ENCODE measurements around the gene BCL11B. TPM values are rescaled to one million over a fixed set of nuclear protein-coding genes. Genes with fewer than 3 reads are reported as not detected.
A peak's percentile ranks its signal among the peaks of the same experiment; 100 is the strongest.
"Not testable (repeated sequence)": the region's sequence is repeated elsewhere in the genome, so short reads cannot be mapped to it uniquely, and the experiment has no call there.

Gene BCL11B
- total and polyA plus RNA-seq, 5 donors from 2014 or later = 5.3 to 210 (median 5.6) TPM

DNA sequence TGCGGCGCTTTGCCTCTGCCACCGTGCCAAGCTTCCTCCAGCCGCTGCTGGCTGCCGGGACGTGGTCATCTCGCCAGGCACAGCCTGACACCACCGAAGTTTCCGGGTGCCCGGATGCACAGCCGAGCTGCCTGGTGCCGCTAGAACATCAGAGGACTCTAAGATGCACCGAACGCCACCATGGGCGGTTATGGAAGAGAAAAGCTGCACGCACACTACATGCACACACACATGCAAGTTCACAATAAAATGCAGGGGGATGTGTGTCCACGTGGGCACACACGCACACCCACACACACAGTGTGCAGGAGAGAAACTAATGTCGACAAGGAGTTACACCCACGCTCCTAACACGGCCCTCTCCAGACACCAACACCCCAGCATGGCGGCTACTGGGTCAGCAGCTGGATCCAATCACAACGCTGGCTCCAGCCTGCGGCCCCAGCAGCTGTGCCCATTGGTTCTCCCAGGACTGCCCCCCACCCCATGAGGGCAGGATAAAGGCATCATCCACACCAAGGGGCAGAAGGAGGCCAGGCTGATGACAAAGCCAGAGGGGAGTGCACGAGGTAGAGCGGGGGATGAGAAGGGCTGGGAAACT is 82.7 kb downstream of the BCL11B start:
- no peaks in the 10 kb centered on the region for H3K27me3 Mint-ChIP-seq
- H3K4me1 ChIP-seq (ENCODE audit: control insufficient read depth, insufficient read depth, low read length, poor library complexity, severe bottlenecking) = peaks cover 99% of the 10 kb centered on the region
- no peaks in the 10 kb centered on the region for H3K27me3 ChIP-seq (ENCODE audit: control insufficient read depth, insufficient read depth, low read length)
- peak overlapping the region; percentile 80 for H3K4me3 ChIP-seq (ENCODE audit: low read depth, low read length)
- H3K9me3 ChIP-seq (ENCODE audit: control insufficient read depth in 2 of 2, low read length in 2 of 2) = no peaks in the 10 kb centered on the region
- peak overlapping the region; percentile 88 to 96 (median 90) for H3K4me3 Mint-ChIP-seq
- peak overlapping the region; percentile 97 to 100 (median 99) for H3K27ac Mint-ChIP-seq
- ATAC-seq (ENCODE audit: low read depth in 2 of 2) (peak; percentile 43 to 44), DNase-seq (peak; percentile 34 to 83 (median 56))
- peak overlapping the region; percentile 92 for H3K27ac ChIP-seq (ENCODE audit: insufficient read depth, low read length, poor library complexity, severe bottlenecking)
- H3K4me1 Mint-ChIP-seq = peaks cover 54 to 97% (median 78%) of the 10 kb centered on the region in 4 donors
- H3K36me3 Mint-ChIP-seq = peaks cover 27% of the 10 kb centered on the region
- H3K9me3 Mint-ChIP-seq = no peaks in the 10 kb centered on the region
- H3K36me3 ChIP-seq (ENCODE audit: control insufficient read depth, insufficient read depth, low read length) = peaks cover 16% of the 10 kb centered on the region

DNA sequence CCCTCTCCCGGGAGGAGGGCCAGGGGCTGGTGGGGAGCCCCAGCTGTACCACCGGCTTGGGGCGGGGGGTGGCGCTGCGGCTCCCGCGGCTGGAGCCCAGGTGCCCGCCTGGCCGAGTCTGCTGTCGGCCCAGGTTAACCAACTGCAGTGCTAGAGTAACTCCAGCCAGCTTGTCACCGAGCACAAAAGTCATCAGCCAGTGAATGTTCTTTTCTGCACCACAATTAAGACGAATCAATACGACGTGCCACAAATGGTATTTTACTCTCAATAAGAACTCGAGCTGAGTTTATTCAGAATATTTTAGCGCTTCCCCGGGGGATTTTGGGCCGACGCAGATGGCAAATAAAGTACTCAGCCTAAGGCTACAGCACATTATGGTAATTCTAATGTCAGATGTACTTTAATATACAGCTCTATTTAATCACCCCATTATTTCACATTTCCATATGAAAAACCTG is 83.2 kb downstream of the BCL11B start:
- H3K4me1 Mint-ChIP-seq = peaks cover 55 to 97% (median 79%) of the 10 kb centered on the region in 4 donors
- H3K4me3 Mint-ChIP-seq = peak overlapping the region; percentile 88 to 96 (median 90)
- H3K4me1 ChIP-seq (ENCODE audit: control insufficient read depth, insufficient read depth, low read length, poor library complexity, severe bottlenecking) = peaks cover 99% of the 10 kb centered on the region
- no peaks in the 10 kb centered on the region for H3K9me3 Mint-ChIP-seq
- peak in 2 of 3 donors; percentile 42 to 58 for DNase-seq
- no peaks in the 10 kb centered on the region for H3K27me3 ChIP-seq (ENCODE audit: control insufficient read depth, insufficient read depth, low read length)
- no peaks in the 10 kb centered on the region for H3K9me3 ChIP-seq (ENCODE audit: control insufficient read depth in 2 of 2, low read length in 2 of 2)
- peak overlapping the region; percentile 92 for H3K27ac ChIP-seq (ENCODE audit: insufficient read depth, low read length, poor library complexity, severe bottlenecking)
- H3K27ac Mint-ChIP-seq = peak overlapping the region; percentile 97 to 100 (median 99)
- peaks cover 32% of the 10 kb centered on the region for H3K36me3 Mint-ChIP-seq
- H3K36me3 ChIP-seq (ENCODE audit: control insufficient read depth, insufficient read depth, low read length) = peaks cover 15% of the 10 kb centered on the region
- peak overlapping the region; percentile 80 for H3K4me3 ChIP-seq (ENCODE audit: low read depth, low read length)
- ATAC-seq (ENCODE audit: low read depth in 2 of 2) = peak; percentile 10 to 22
- no peaks in the 10 kb centered on the region for H3K27me3 Mint-ChIP-seq

DNA sequence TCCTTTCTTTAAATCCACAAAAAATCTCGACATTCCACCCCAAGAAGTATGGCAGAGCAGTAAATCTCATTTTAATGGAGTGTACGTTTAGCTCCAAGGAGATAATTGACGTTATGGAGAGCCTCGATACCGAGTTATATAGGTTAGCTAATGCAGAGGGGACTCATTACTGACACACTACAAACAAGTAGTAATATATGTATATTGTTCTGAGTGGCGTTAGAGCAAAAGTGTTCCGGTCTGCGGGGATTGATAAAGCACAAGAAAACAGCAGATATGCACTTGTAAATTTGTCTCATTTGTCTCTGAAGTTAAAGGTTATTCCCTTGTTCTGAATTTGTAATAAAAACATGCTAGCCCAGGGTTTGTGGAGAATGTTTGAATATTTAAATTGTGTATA is 84.1 kb downstream of the BCL11B start:
- H3K27ac ChIP-seq (ENCODE audit: insufficient read depth, low read length, poor library complexity, severe bottlenecking) = peak overlapping the region; percentile 92
- peaks cover 99% of the 10 kb centered on the region for H3K4me1 ChIP-seq (ENCODE audit: control insufficient read depth, insufficient read depth, low read length, poor library complexity, severe bottlenecking)
- no peaks in the 10 kb centered on the region for H3K9me3 ChIP-seq (ENCODE audit: control insufficient read depth in 2 of 2, low read length in 2 of 2)
- no peaks in the 10 kb centered on the region for H3K27me3 ChIP-seq (ENCODE audit: control insufficient read depth, insufficient read depth, low read length)
- H3K36me3 Mint-ChIP-seq = peaks cover 39% of the 10 kb centered on the region
- peak overlapping the region; percentile 78 to 91 (median 86) for H3K4me3 Mint-ChIP-seq
- H3K9me3 Mint-ChIP-seq = no peaks in the 10 kb centered on the region
- peaks cover 52 to 97% (median 78%) of the 10 kb centered on the region in 4 donors for H3K4me1 Mint-ChIP-seq
- H3K27me3 Mint-ChIP-seq = no peaks in the 10 kb centered on the region
- H3K36me3 ChIP-seq (ENCODE audit: control insufficient read depth, insufficient read depth, low read length) = peaks cover 24% of the 10 kb centered on the region
- peak overlapping the region; percentile 75 for H3K4me3 ChIP-seq (ENCODE audit: low read depth, low read length)
- ATAC-seq (ENCODE audit: low read depth in 2 of 2) (no peak), DNase-seq (peak in 1 of 3 donors; percentile 51)
- peak overlapping the region; percentile 90 to 97 (median 95) for H3K27ac Mint-ChIP-seq

DNA sequence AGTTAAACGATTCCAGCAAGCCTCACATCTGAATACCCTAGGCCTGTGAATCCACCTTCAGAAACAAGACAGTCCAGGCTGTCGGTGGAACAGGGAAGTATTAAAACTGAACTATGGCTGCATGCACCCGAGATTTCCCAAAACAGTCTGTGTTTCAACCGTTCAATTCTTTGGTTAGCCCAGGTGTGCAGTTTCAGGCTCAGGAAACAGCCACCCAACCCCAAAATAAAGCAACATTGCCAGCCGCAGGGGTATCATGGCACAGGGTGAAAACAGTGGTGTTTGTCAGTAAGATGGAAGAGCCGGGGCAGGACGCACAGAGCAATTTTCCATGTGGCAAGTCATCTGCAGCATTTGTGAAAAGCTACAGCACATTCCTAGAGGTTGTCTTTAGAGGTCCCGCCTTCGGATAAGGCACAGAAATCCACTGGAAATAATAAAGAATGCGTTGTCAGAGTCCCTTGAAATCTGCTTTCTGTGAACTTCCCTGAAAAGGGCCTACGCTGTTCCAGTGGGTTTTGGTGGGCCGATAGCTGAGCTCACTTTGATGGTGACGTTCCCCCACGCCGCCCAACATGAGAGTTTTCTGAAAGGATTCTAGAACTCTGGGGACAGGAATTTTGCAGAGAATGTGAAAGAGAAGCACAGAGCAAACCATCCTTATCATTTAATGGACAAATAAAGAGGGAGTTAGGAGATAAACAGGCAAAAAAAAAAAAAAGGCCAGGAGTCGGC is 84.9 kb downstream of the BCL11B start:
- Histone ChIP-seq H3K9me3 (ENCODE audit: control insufficient read depth in 2 of 2, low read length in 2 of 2) (no peaks in the 10 kb centered on the region), H3K4me1 (ENCODE audit: control insufficient read depth, insufficient read depth, low read length, poor library complexity, severe bottlenecking) (peaks cover 99% of the 10 kb centered on the region), H3K27ac (ENCODE audit: insufficient read depth, low read length, poor library complexity, severe bottlenecking) (peak overlapping the region; percentile 92), H3K27me3 (ENCODE audit: control insufficient read depth, insufficient read depth, low read length) (no peaks in the 10 kb centered on the region), H3K4me3 (ENCODE audit: low read depth, low read length) (peak overlapping the region; percentile 75), H3K36me3 (ENCODE audit: control insufficient read depth, insufficient read depth, low read length) (peaks cover 31% of the 10 kb centered on the region)
- peaks cover 55 to 97% (median 80%) of the 10 kb centered on the region in 4 donors for H3K4me1 Mint-ChIP-seq
- ATAC-seq (ENCODE audit: low read depth in 2 of 2) (no peak), DNase-seq (peak in 1 of 3 donors; percentile 40)
- H3K27ac Mint-ChIP-seq = peak overlapping the region; percentile 90 to 98 (median 95)
- peak overlapping the region; percentile 78 to 91 (median 86) for H3K4me3 Mint-ChIP-seq
- no peaks in the 10 kb centered on the region for H3K27me3 Mint-ChIP-seq
- peaks cover 45% of the 10 kb centered on the region for H3K36me3 Mint-ChIP-seq
- H3K9me3 Mint-ChIP-seq = no peaks in the 10 kb centered on the region

DNA sequence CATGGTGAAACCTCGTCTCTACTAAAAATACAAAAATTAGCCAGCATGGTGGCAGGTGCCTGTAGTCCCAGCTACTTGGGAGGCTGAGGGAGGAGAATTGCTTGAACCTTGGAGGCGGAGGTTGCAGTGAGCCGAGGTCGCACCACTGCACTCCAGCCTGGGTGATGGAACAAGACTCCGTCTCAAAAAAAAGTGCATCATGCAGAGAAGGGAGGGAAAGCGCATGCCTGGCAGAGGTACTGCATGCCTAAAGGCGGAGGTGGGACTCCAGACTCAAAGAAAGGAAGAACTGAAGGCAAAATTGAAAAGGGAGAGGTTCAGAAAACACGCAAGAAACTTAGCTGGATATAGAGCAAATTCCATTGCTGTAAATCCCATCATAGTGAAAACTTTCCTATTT is 85.7 kb downstream of the BCL11B start:
- not testable (repeated sequence) for DNase-seq; H3K9me3 ChIP-seq (ENCODE audit: control insufficient read depth in 2 of 2, low read length in 2 of 2); H3K27me3 Mint-ChIP-seq; H3K9me3 Mint-ChIP-seq; ATAC-seq (ENCODE audit: low read depth in 2 of 2); H3K27me3 ChIP-seq (ENCODE audit: control insufficient read depth, insufficient read depth, low read length)
- Mint-ChIP-seq H3K4me3 (peak overlapping the region; percentile 78 to 91 (median 83)), H3K4me1 (peaks cover 55 to 97% (median 80%) of the 10 kb centered on the region in 4 donors), H3K27ac (peak overlapping the region; percentile 90 to 98 (median 95)), H3K36me3 (peaks cover 50% of the 10 kb centered on the region)
- H3K27ac ChIP-seq (ENCODE audit: insufficient read depth, low read length, poor library complexity, severe bottlenecking) = peak overlapping the region; percentile 92
- peaks cover 99% of the 10 kb centered on the region for H3K4me1 ChIP-seq (ENCODE audit: control insufficient read depth, insufficient read depth, low read length, poor library complexity, severe bottlenecking)
- peaks cover 38% of the 10 kb centered on the region for H3K36me3 ChIP-seq (ENCODE audit: control insufficient read depth, insufficient read depth, low read length)
- peak overlapping the region; percentile 75 for H3K4me3 ChIP-seq (ENCODE audit: low read depth, low read length)

DNA sequence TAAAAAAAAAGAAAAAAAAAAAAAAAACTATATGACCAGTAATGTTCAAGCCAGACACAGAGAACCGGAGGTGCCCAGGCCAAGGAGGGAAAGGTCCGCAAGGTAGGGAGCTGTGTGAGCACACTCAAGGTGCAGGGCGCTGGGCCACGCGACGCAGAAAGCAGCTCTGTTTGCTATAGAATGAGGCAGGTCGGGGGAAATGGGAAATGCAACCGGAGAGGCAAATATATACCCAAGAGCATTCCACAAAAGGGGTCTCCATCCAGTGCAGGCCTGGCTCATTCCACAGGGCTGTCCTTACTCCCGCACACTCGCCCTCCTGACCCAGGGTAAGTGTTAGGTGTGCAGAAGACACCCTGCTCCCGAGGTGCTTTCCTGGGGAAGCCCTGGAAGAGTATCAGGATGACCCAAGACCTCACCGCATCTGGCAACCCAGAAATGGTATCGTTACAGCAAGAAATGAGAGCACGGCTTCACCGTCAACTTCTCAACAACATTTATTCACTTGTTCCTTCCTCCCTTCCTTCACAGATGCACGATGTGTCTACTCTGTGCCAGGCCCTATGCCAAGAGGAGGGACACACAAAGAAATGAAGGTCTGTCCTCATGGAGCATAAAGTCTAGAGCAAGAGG is 86.4 kb downstream of the BCL11B start:
- Mint-ChIP-seq H3K27ac (peak overlapping the region; percentile 90 to 98 (median 95)), H3K36me3 (peaks cover 47% of the 10 kb centered on the region), H3K9me3 (no peaks in the 10 kb centered on the region), H3K4me3 (peak overlapping the region; percentile 66 to 83 (median 80)), H3K4me1 (peaks cover 61 to 97% (median 80%) of the 10 kb centered on the region in 4 donors), H3K27me3 (no peaks in the 10 kb centered on the region)
- ATAC-seq (ENCODE audit: low read depth in 2 of 2) (no peak), DNase-seq (no peak)
- Histone ChIP-seq H3K27ac (ENCODE audit: insufficient read depth, low read length, poor library complexity, severe bottlenecking) (peak overlapping the region; percentile 92), H3K27me3 (ENCODE audit: control insufficient read depth, insufficient read depth, low read length) (no peaks in the 10 kb centered on the region), H3K4me3 (ENCODE audit: low read depth, low read length) (peak overlapping the region; percentile 61), H3K9me3 (ENCODE audit: control insufficient read depth in 2 of 2, low read length in 2 of 2) (no peaks in the 10 kb centered on the region), H3K36me3 (ENCODE audit: control insufficient read depth, insufficient read depth, low read length) (peaks cover 44% of the 10 kb centered on the region), H3K4me1 (ENCODE audit: control insufficient read depth, insufficient read depth, low read length, poor library complexity, severe bottlenecking) (peaks cover 99% of the 10 kb centered on the region)

DNA sequence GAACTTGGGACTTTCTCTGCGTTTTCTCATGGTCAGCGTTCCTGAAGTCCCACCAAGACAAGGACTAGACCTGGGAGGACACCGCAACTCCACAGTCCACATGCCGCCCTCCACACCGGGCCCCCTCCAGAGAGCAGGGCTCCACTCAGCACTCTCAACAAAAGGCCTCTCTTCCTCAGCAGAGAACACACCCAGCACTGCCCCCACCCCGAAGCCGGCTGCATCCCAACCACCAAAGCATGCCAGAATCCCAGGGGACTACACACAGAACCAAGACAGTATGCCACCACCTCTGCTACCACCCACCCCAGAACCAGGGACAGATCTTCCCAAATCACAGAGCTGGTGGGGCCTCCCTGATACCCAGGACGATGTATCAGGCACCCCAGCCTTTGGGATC is 88.3 kb downstream of the BCL11B start:
- Histone ChIP-seq H3K27ac (ENCODE audit: insufficient read depth, low read length, poor library complexity, severe bottlenecking) (peak overlapping the region; percentile 92), H3K4me1 (ENCODE audit: control insufficient read depth, insufficient read depth, low read length, poor library complexity, severe bottlenecking) (peaks cover 97% of the 10 kb centered on the region)
- H3K36me3 Mint-ChIP-seq = peaks cover 46% of the 10 kb centered on the region

More for the DNA sequence above, 88.3 kb downstream of the BCL11B start:
- peak overlapping the region; percentile 18 for H3K4me3 ChIP-seq (ENCODE audit: low read depth, low read length)
- no peaks in the 10 kb centered on the region for H3K9me3 Mint-ChIP-seq
- peaks cover 66 to 95% (median 82%) of the 10 kb centered on the region in 4 donors for H3K4me1 Mint-ChIP-seq
- H3K36me3 ChIP-seq (ENCODE audit: control insufficient read depth, insufficient read depth, low read length) = peaks cover 58% of the 10 kb centered on the region
- peak overlapping the region in 3 of 4 donors; percentile 76 to 83 (median 78) for H3K4me3 Mint-ChIP-seq
- DNase-seq = no peak
- H3K27me3 Mint-ChIP-seq = no peaks in the 10 kb centered on the region
- peak overlapping the region; percentile 77 to 95 (median 90) for H3K27ac Mint-ChIP-seq
- no peak for ATAC-seq (ENCODE audit: low read depth in 2 of 2)
- H3K9me3 ChIP-seq (ENCODE audit: control insufficient read depth in 2 of 2, low read length in 2 of 2) = no peaks in the 10 kb centered on the region
- H3K27me3 ChIP-seq (ENCODE audit: control insufficient read depth, insufficient read depth, low read length) = no peaks in the 10 kb centered on the region
